Erythroblast (primary cell): ENCODE data around the gene VPS72.
"Not testable (repeated sequence)": the region's sequence is repeated elsewhere in the genome, so short reads cannot be mapped to it uniquely, and the experiment has no call there.

Experiments
- DNase-seq, 2 experiments: peaks; one replicate each; lab custom pipeline; 2025; lab: John Stamatoyannopoulos, UW
- GATA1 ChIP-seq: IDR thresholded peaks from 2 replicates; pipeline ENCODE4 v1.6.1; 2011; ENCODE audit warnings: low read depth, mild to moderate bottlenecking, control low read depth, low read length, moderate library complexity
- POLR2A ChIP-seq: IDR thresholded peaks from 2 replicates; pipeline ENCODE4 v1.6.1; 2011; ENCODE audit warnings: mild to moderate bottlenecking, low read length

Gene VPS72

GRCh38 chr1:151189637-151190445, at the start of gene VPS72:
Gene VPS72 (minus strand): TSS chr1:151190197. CDS start chr1:151190121, 76 bp downstream.
- TF ChIP-seq POLR2A (peak; percentile 84), GATA1 (no peak)
- peak; percentile 92 to 93 for DNase-seq

GRCh38 chr1:151238467-151238739, 48.4 kb upstream of the VPS72 start:
- no peak for TF ChIP-seq POLR2A
- DNase-seq = no peak

- DNase-seq = no peak
- no peak for TF ChIP-seq POLR2A
- TF ChIP-seq GATA1 = no peak
Measured at GRCh38 chr1:151237678-151238466, 47.9 kb upstream of the VPS72 start.

GRCh38 chr1:151235235-151235634, 45.2 kb upstream of the VPS72 start:
- TF ChIP-seq POLR2A = no peak
- no peak for TF ChIP-seq GATA1

GRCh38 chr1:151222130-151222529, 32.1 kb upstream of the VPS72 start:
- no peak for DNase-seq

More at GRCh38 chr1:151235235-151235634, 45.2 kb upstream of the VPS72 start:
- DNase-seq = no peak

GRCh38 chr1:151221616-151222015, 31.6 kb upstream of the VPS72 start:
- TF ChIP-seq GATA1 = no peak
- TF ChIP-seq POLR2A = no peak
- peak in 1 of 2 experiments; percentile 19 for DNase-seq

More at GRCh38 chr1:151222130-151222529, 32.1 kb upstream of the VPS72 start:
- TF ChIP-seq GATA1 (no peak), POLR2A (no peak)

GRCh38 chr1:151213560-151213959, 23.6 kb upstream of the VPS72 start:
- DNase-seq = no peak
- TF ChIP-seq GATA1 = no peak
- TF ChIP-seq POLR2A = no peak

- TF ChIP-seq POLR2A (no peak), GATA1 (no peak)
- DNase-seq = no peak
Measured at GRCh38 chr1:151211972-151212705, 22.1 kb upstream of the VPS72 start.

- DNase-seq = no peak
- TF ChIP-seq POLR2A = no peak
- no peak for TF ChIP-seq GATA1
Measured at GRCh38 chr1:151210830-151211229, 20.8 kb upstream of the VPS72 start.

GRCh38 chr1:151205381-151205965, 15.5 kb upstream of the VPS72 start:
- not testable (repeated sequence) for DNase-seq

GRCh38 chr1:151199873-151200581, 10.0 kb upstream of the VPS72 start:
- DNase-seq = no peak
- TF ChIP-seq POLR2A = no peak
- no peak for TF ChIP-seq GATA1

GRCh38 chr1:151198254-151199127, 8.5 kb upstream of the VPS72 start, which contains the start of gene PIP5K1A:
Gene PIP5K1A (plus strand): TSS chr1:151198552. CDS start chr1:151198997, 445 bp downstream.
- no peak for TF ChIP-seq GATA1
- TF ChIP-seq POLR2A = peak; percentile 85
- DNase-seq = peak; percentile 97 to 98
